GM18505 (cell line): ENCODE data around the gene DNASE2B.
A peak's percentile ranks its signal among the peaks of the same experiment; 100 is the strongest.
"Not testable (repeated sequence)": the region's sequence is repeated elsewhere in the genome, so short reads cannot be mapped to it uniquely, and the experiment has no call there.

ENCODE experiments used
- ATAC-seq: cut with Tn5 transposase; IDR thresholded peaks from one replicate; pipeline ENCODE4 v1.9.1; 2021; ENCODE audit not compliant: unreplicated experiment
- POLR2A ChIP-seq: IDR thresholded peaks from 4 replicates; pipeline ENCODE4 v1.6.1; 2011; ENCODE audit warnings: borderline replicate concordance; ENCODE audit not compliant: insufficient read depth, insufficient read length; ENCODE audit errors: extremely low read depth

Gene DNASE2B

GRCh38 chr1:84434081-84434769 lies 35.9 kb downstream of the DNASE2B start:
- ATAC-seq, result no peak
- no peak for TF ChIP-seq POLR2A

- ATAC-seq, result no peak
- TF ChIP-seq POLR2A, result no peak
Measured at GRCh38 chr1:84434801-84435549, 36.7 kb downstream of the DNASE2B start.

- TF ChIP-seq POLR2A, result no peak
- peak; percentile 40 for ATAC-seq
Measured at GRCh38 chr1:84436876-84437655, 38.8 kb downstream of the DNASE2B start.

- no peak for TF ChIP-seq POLR2A
- peak; percentile 93 for ATAC-seq
Measured at GRCh38 chr1:84442256-84442655, 44.0 kb downstream of the DNASE2B start.

GRCh38 chr1:84442747-84443646 lies 44.7 kb downstream of the DNASE2B start:
- ATAC-seq, result not testable (repeated sequence)

- not testable (repeated sequence) for ATAC-seq
Measured at GRCh38 chr1:84448704-84449103, 50.4 kb downstream of the DNASE2B start.

GRCh38 chr1:84450910-84451309 lies 52.6 kb downstream of the DNASE2B start:
- TF ChIP-seq POLR2A, result no peak
- ATAC-seq, result no peak

GRCh38 chr1:84452436-84452835 lies 54.2 kb downstream of the DNASE2B start:
- no peak for TF ChIP-seq POLR2A
- ATAC-seq, result no peak

- ATAC-seq, result no peak
- no peak for TF ChIP-seq POLR2A
Measured at GRCh38 chr1:84462118-84462517, 63.8 kb downstream of the DNASE2B start.
